Left lung (tissue), 10 donors: ENCODE results near the gene TGFB1I1. TPM values are rescaled to one million over a fixed set of nuclear protein-coding genes. Genes with fewer than 3 reads are reported as not detected.

Source experiments
- ATAC-seq: fragments of 200-7000 bp; cut with Tn5 transposase; one replicate; pipeline ENCODE4 v1.9.1; 2020; ENCODE audit warnings: moderate library complexity
- DNase-seq, 4 donors: peaks; one replicate each; pipeline ENCODE4 v3.0.0-alpha.2; 2013 to 2020
- H3K27ac ChIP-seq, 2 donors: fragments of 200-600 bp; sonication (generic) in 1 of 2; one replicate each; pipeline versions ENCODE4 v1.5.0 to v1.8.0; 2020 to 2021
- H3K27me3 ChIP-seq, 2 donors: fragments of 200-600 bp; sonication (generic) in 1 of 2; one replicate each; pipeline versions ENCODE4 v1.5.0 to v1.8.0; 2020 to 2021
- H3K36me3 ChIP-seq, 2 donors: fragments of 200-600 bp; sonication (generic) in 1 of 2; one replicate each; pipeline versions ENCODE4 v1.5.0 to v1.8.0; 2020 to 2021
- H3K4me1 ChIP-seq, 2 donors: fragments of 200-600 bp; one replicate each; pipeline ENCODE4 v1.8.0; 2021
- H3K4me3 ChIP-seq, 2 donors: fragments of 200-600 bp; sonication (generic) in 1 of 2; one replicate each; pipeline versions ENCODE4 v1.5.0 to v1.8.0; 2020 to 2021; ENCODE audit warnings: mild to moderate bottlenecking in 1 of 2
- H3K9me3 ChIP-seq, 2 donors: fragments of 200-600 bp; sonication (generic) in 1 of 2; one replicate each; pipeline versions ENCODE4 v1.5.0 to v1.8.0; 2020 to 2021
- intact Hi-C, 2 donors: fragments of 100-400 bp; cut with DNase I; formaldehyde crosslinking; loops; one replicate each; pipeline versions ENCODE4 v1.11.2 to v1.14.2; 2022
- polyA plus RNA-seq, 6 donors: library from polyadenylated mRNA; unstranded; fragments of 120-200 nt; gene quantifications; one replicate each; pipeline ENCODE4 v1.2.1, GENCODE V29; 2013; ENCODE audit not compliant: insufficient read length in 6 of 6
- total RNA-seq, 2 donors: library from RNA; stranded (reverse); fragmentation: NEBNext Ultra II Directional; extraction: Animal tissue kit (Norgen Biotek cat#: 25700); gene quantifications; one replicate each; pipeline ENCODE4 v1.2.1, GENCODE V29; 2021
- TF ChIP-seq, protein P1 (sequence below), 2 donors: fragments of 200-600 bp; sonication (generic) in 1 of 2; IDR thresholded peaks; one replicate each; pipeline versions ENCODE4 v1.5.0 to v1.8.0; 2021; ENCODE audit warnings: antibody characterized with exemption in 2 of 2
- donor health status: DM: no; HTN: yes; CAD: no.
- donor health status: DM: no; HTN: no; CAD: no.

TGFB1I1 gene
- total and polyA plus RNA-seq, 8 donors, result 49.3 to 85.3 (median 66.8) TPM

- intact Hi-C loops, result no loop called here
- peaks cover 4 to 5% of the 10 kb centered on the region in 2 donors for H3K4me1 ChIP-seq
- ATAC-seq, result no peak
- TF ChIP-seq, protein P1, sequence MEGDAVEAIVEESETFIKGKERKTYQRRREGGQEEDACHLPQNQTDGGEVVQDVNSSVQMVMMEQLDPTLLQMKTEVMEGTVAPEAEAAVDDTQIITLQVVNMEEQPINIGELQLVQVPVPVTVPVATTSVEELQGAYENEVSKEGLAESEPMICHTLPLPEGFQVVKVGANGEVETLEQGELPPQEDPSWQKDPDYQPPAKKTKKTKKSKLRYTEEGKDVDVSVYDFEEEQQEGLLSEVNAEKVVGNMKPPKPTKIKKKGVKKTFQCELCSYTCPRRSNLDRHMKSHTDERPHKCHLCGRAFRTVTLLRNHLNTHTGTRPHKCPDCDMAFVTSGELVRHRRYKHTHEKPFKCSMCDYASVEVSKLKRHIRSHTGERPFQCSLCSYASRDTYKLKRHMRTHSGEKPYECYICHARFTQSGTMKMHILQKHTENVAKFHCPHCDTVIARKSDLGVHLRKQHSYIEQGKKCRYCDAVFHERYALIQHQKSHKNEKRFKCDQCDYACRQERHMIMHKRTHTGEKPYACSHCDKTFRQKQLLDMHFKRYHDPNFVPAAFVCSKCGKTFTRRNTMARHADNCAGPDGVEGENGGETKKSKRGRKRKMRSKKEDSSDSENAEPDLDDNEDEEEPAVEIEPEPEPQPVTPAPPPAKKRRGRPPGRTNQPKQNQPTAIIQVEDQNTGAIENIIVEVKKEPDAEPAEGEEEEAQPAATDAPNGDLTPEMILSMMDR (IDR thresholded peaks at IDR 0.05), result no peak
- H3K27ac ChIP-seq, result no peak overlapping the region
- peaks cover 0 to 30% of the 10 kb centered on the region in 2 donors for H3K27me3 ChIP-seq
- no peaks in the 10 kb centered on the region for H3K9me3 ChIP-seq
- DNase-seq, result no peak
- no peaks in the 10 kb centered on the region for H3K36me3 ChIP-seq
- no peak overlapping the region for H3K4me3 ChIP-seq
These were observed 53.2 kb downstream of the TGFB1I1 start for GRCh38 chr16:31525113-31525512.

Other genes starting within 250 kb of the TGFB1I1 start
- gene ITGAM, start 212.2 kb upstream of the TGFB1I1 start, total RNA-seq, result 10 to 100 TPM; 44.5 to 91.3 TPM
- 1 to 10 TPM; 2.3 to 5.1 (median 3.2) TPM for gene ITGAM, start 212.2 kb upstream of the TGFB1I1 start, polyA plus RNA-seq
- gene ITGAX, start 117.0 kb upstream of the TGFB1I1 start, total RNA-seq, result 100 to 1,000 TPM in 1 of 2 donors, 10 to 100 TPM in 1; 71.5 to 134 TPM
- gene ITGAX, start 117.0 kb upstream of the TGFB1I1 start, polyA plus RNA-seq, result 1 to 10 TPM in 5 of 6 donors, under 1 TPM in 1; 0.94 to 2.0 (median 1.4) TPM
- under 1 TPM; 0.31 to 0.35 TPM for gene ITGAD, start 78.8 kb upstream of the TGFB1I1 start, total RNA-seq
- under 1 TPM in 4 of 6 donors, not detected in 2; 0.04 to 0.24 (median 0.15) TPM for gene ITGAD, start 78.8 kb upstream of the TGFB1I1 start, polyA plus RNA-seq
- gene COX6A2, start 43.8 kb upstream of the TGFB1I1 start, total RNA-seq, result under 1 TPM in 1 of 2 donors, not detected in 1; 0.67 TPM
- not detected for gene COX6A2, start 43.8 kb upstream of the TGFB1I1 start, polyA plus RNA-seq
- gene ZNF843, start 29.4 kb upstream of the TGFB1I1 start, total RNA-seq, result 1 to 10 TPM; 1.5 to 1.6 TPM
- 1 to 10 TPM; 1.5 to 2.5 (median 2.2) TPM for gene ZNF843, start 29.4 kb upstream of the TGFB1I1 start, polyA plus RNA-seq
- 10 to 100 TPM in 1 of 2 donors, 1 to 10 TPM in 1; 8.5 to 10.1 TPM for gene ARMC5, start 12.7 kb upstream of the TGFB1I1 start, total RNA-seq
- 10 to 100 TPM in 4 of 6 donors, 1 to 10 TPM in 2; 9.3 to 14.8 (median 11.5) TPM for gene ARMC5, start 12.7 kb upstream of the TGFB1I1 start, polyA plus RNA-seq
- 1 to 10 TPM in 1 of 2 donors, under 1 TPM in 1; 0.92 to 1.4 TPM for gene SLC5A2, start 11.0 kb downstream of the TGFB1I1 start, total RNA-seq
- gene SLC5A2, start 11.0 kb downstream of the TGFB1I1 start, polyA plus RNA-seq, result 10 to 100 TPM in 5 of 6 donors, 1 to 10 TPM in 1; 7.7 to 18.8 (median 14.5) TPM
- gene RUSF1, start 36.2 kb downstream of the TGFB1I1 start, total RNA-seq, result 10 to 100 TPM; 58.2 to 67.4 TPM
- gene RUSF1, start 36.2 kb downstream of the TGFB1I1 start, polyA plus RNA-seq, result 10 to 100 TPM; 68.2 to 87.2 (median 82.1) TPM
- not detected for gene AHSP, start 55.7 kb downstream of the TGFB1I1 start, total RNA-seq
- 10 to 100 TPM in 4 of 6 donors, 1 to 10 TPM in 2; 6.2 to 18.2 (median 11.9) TPM for gene AHSP, start 55.7 kb downstream of the TGFB1I1 start, polyA plus RNA-seq